GM19463 (cell line): ENCODE data around the gene THBS1.

Source experiments
- ATAC-seq: cut with Tn5 transposase; IDR thresholded peaks from one replicate; pipeline ENCODE4 v1.9.1; 2021; ENCODE audit warnings: mild to moderate bottlenecking, moderate library complexity; ENCODE audit not compliant: unreplicated experiment

The THBS1 gene

GRCh38 chr15:39587731-39588530 lies 7.1 kb downstream of the THBS1 start:
- no peak for ATAC-seq

GRCh38 chr15:39588531-39589192 lies 7.8 kb downstream of the THBS1 start:
- ATAC-seq, result no peak

GRCh38 chr15:39589193-39589814 lies 8.4 kb downstream of the THBS1 start:
- no peak for ATAC-seq

GRCh38 chr15:39589815-39590644 lies 9.2 kb downstream of the THBS1 start:
- ATAC-seq, result no peak

- no peak for ATAC-seq
Measured at GRCh38 chr15:39591141-39591895, 10.4 kb downstream of the THBS1 start.

GRCh38 chr15:39591896-39592315 lies 11.0 kb downstream of the THBS1 start:
- no peak for ATAC-seq

GRCh38 chr15:39592500-39592899 lies 11.6 kb downstream of the THBS1 start:
- no peak for ATAC-seq

GRCh38 chr15:39593071-39593655 lies 12.3 kb downstream of the THBS1 start:
- no peak for ATAC-seq

- no peak for ATAC-seq
Measured at GRCh38 chr15:39593656-39594445, 13.0 kb downstream of the THBS1 start.

- ATAC-seq, result no peak
Measured at GRCh38 chr15:39594446-39595337, 13.8 kb downstream of the THBS1 start.

- ATAC-seq, result no peak
Measured at GRCh38 chr15:39595338-39596221, 14.7 kb downstream of the THBS1 start.

- no peak for ATAC-seq
Measured at GRCh38 chr15:39596358-39597051, 15.6 kb downstream of the THBS1 start.

GRCh38 chr15:39597336-39597735 lies 16.5 kb downstream of the THBS1 start:
- ATAC-seq, result no peak

- ATAC-seq, result no peak
Measured at GRCh38 chr15:39597751-39598185, 16.9 kb downstream of the THBS1 start.

GRCh38 chr15:39598186-39598850 lies 17.4 kb downstream of the THBS1 start:
- no peak for ATAC-seq
